Psoas muscle (tissue), 8 donors: ENCODE measurements around the gene MED29. TPM values are rescaled to one million over a fixed set of nuclear protein-coding genes. Genes with fewer than 3 reads are reported as not detected.

Experiments
- ATAC-seq, 4 donors: fragments of 200-7000 bp; cut with Tn5 transposase; one replicate each; pipeline ENCODE4 v1.9.1; 2020; ENCODE audit warnings: moderate library complexity in 3 of 4, mild to moderate bottlenecking in 2 of 4
- DNase-seq, 2 donors: peaks; one replicate each; pipeline ENCODE4 v3.0.0-alpha.2; 2020
- H3K27ac ChIP-seq: fragments of 200-600 bp; one replicate; pipeline ENCODE4 v1.8.0; 2022
- H3K27me3 ChIP-seq, 3 donors: fragments of 200-600 bp in 1 of 3; one replicate each; pipeline versions ENCODE4 v1.6.1 to v1.8.0; 2013 to 2022; ENCODE audit warnings: low read length in 2 of 3, mild to moderate bottlenecking in 2 of 3, moderate library complexity in 1 of 3; ENCODE audit not compliant: insufficient read depth in 3 of 3
- H3K36me3 ChIP-seq, 2 donors: fragments of 200-600 bp in 1 of 2; one replicate each; pipeline versions ENCODE4 v1.6.1 to v1.8.0; 2013 to 2022; ENCODE audit warnings: low read depth in 1 of 2, mild to moderate bottlenecking in 1 of 2, moderate library complexity in 1 of 2; ENCODE audit not compliant: insufficient read depth in 1 of 2
- H3K4me1 ChIP-seq: fragments of 200-600 bp; one replicate; pipeline ENCODE4 v1.8.0; 2022
- H3K4me3 ChIP-seq: fragments of 200-600 bp; one replicate; pipeline ENCODE4 v1.8.0; 2022; ENCODE audit warnings: mild to moderate bottlenecking
- H3K9me3 ChIP-seq: fragments of 200-600 bp; one replicate; pipeline ENCODE4 v1.8.0; 2022
- WGBS, 3 donors: extraction: QIAGEN DNeasy Blood & Tissue Kit; methylation state at CpG; one replicate each; pipeline versions ENCODE4 v1.1.6 to v1.1.7; 2013; 5-methylcytosine and 5-hydroxymethylcytosine counted together
- intact Hi-C, 2 donors: fragments of 100-400 bp; cut with DNase I; formaldehyde crosslinking; loops; one replicate each; pipeline versions ENCODE4 v1.11.0 to v1.14.2; 2022
- polyA plus RNA-seq, 3 donors: library from polyadenylated mRNA; stranded (reverse); fragments of 200-250 nt; gene quantifications; one replicate each; pipeline ENCODE4 v1.2.3, GENCODE V29; 2013
- total RNA-seq, 4 donors: library from RNA; stranded (reverse); fragmentation: NEBNext Ultra II Directional in 2 of 4; extraction: Animal tissue kit (Norgen Biotek cat#: 25700) in 2 of 4; gene quantifications; one replicate each; pipeline versions ENCODE4 v1.2.1 to v1.2.4, GENCODE V29; 2021 to 2023
- TF ChIP-seq, protein P1 (sequence below): fragments of 200-600 bp; IDR thresholded peaks from one replicate; pipeline ENCODE4 v1.8.0; 2022; ENCODE audit warnings: antibody characterized with exemption
- donor health status: healthy with polysubstance abuse.
- donor health status: DM: no; HTN: no; CAD: no; lungs with moderate emphysema.
- donor health status: Bipolar disorder and iron deficiency.
- donor health status: healthy.
- donor health status: DM: yes; HTN: yes; CAD: no.
- donor health status: DM: no; HTN: no; CAD: no.
- donor health status: DM: no; HTN: no; CAD: no.
- donor health status: DM: yes; HTN: yes; CAD: no.

Gene MED29
- total and polyA plus RNA-seq, 7 donors, result 25.0 to 51.7 (median 29.8) TPM

DNA sequence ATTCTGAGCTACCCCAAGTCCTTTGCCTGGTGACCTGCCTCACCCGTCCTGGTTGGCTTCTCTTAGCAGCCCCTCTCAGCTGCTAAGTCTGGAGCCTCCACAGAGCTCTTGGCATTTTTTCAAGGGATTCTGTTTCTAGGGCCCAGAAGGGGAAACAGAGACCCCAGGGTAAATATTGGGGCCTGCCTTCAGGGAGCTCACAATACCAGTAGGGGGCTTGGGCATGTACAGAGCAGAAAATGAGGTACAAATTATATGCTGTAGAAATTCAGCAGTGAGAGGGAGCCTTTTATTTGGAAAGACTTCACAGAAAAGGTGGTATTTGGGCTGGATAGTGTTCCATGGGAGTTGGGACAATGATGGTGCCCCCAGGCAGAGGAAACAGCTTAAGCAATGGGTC lies 45.2 kb upstream of the MED29 start:
- intact Hi-C loops, result loop anchor here (10.0 kb wide), 2 partner anchors 89 to 189 kb away; partner anchors contain the start of genes EID2B (in 1 of the 2) and RPS16 (in 1 of the 2)
- WGBS, 3 donors, result 32 to 46% (median 33%) methylated on average over 1 of the region's 1 CpG
- DNase-seq, result no peak
- H3K4me1 ChIP-seq, result peaks cover 48% of the 10 kb centered on the region
- no peaks in the 10 kb centered on the region for H3K9me3 ChIP-seq
- H3K36me3 ChIP-seq, result peaks cover 9 to 50% of the 10 kb centered on the region in 2 donors
- H3K4me3 ChIP-seq, result no peak overlapping the region
- no peak for ATAC-seq
- TF ChIP-seq, protein P1, sequence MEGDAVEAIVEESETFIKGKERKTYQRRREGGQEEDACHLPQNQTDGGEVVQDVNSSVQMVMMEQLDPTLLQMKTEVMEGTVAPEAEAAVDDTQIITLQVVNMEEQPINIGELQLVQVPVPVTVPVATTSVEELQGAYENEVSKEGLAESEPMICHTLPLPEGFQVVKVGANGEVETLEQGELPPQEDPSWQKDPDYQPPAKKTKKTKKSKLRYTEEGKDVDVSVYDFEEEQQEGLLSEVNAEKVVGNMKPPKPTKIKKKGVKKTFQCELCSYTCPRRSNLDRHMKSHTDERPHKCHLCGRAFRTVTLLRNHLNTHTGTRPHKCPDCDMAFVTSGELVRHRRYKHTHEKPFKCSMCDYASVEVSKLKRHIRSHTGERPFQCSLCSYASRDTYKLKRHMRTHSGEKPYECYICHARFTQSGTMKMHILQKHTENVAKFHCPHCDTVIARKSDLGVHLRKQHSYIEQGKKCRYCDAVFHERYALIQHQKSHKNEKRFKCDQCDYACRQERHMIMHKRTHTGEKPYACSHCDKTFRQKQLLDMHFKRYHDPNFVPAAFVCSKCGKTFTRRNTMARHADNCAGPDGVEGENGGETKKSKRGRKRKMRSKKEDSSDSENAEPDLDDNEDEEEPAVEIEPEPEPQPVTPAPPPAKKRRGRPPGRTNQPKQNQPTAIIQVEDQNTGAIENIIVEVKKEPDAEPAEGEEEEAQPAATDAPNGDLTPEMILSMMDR, result no peak
- peak overlapping the region; percentile 27 for H3K27ac ChIP-seq
- H3K27me3 ChIP-seq, result no peaks in the 10 kb centered on the region

DNA sequence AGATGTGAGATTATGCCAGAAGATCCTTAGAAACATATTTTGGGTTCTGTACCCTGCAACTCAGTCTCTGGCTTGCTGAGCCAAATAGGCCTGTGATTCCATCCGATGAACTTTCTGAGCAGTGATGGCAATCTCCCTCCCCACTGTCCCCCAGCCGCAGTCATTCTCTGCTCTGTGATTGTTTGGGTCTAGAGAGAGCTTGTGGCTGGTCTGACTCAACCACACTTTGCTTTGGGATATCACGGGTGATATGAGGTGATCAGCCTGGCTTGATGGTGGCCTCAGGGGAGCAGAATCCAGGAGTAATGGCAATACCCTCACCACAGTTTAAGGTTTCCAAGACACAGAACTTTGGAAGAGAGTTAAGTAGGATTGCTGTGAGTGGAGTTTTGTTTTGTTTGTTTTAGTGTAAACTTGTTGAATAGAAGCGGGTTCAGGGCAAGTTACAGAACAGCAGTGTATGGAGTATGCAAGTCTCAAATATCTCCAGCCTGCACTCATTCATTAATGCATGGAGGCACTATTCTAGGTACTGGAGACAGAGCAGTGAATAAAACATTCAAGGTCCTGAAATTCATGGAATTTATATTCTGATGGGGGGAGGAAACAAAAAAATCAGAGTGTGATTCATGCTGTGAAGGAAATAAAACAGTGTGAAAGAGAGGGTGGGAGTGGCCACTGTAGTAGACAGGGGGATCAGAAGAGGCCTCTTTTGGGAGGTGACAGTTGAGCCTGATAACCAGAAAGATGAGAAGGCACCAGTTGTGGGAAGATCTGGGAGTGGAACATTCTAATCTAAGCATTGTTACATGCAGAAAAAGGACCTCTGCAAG lies 43.6 kb upstream of the MED29 start:
- intact Hi-C loops, result loop anchor here (10.0 kb wide), 2 partner anchors 87 to 187 kb away; partner anchors contain the start of genes EID2B (in 1 of the 2) and RPS16 (in 1 of the 2)
- H3K36me3 ChIP-seq, result peaks cover 13 to 60% of the 10 kb centered on the region in 2 donors
- no peaks in the 10 kb centered on the region for H3K27me3 ChIP-seq
- peaks cover 63% of the 10 kb centered on the region for H3K4me1 ChIP-seq
- WGBS, 3 donors, result 80 to 91% (median 86%) methylated on average over 4 of the region's 4 CpGs
- TF ChIP-seq, protein P1, result no peak
- DNase-seq (no peak), ATAC-seq (no peak)
- no peaks in the 10 kb centered on the region for H3K9me3 ChIP-seq
- peak overlapping the region; percentile 58 for H3K27ac ChIP-seq
- no peak overlapping the region for H3K4me3 ChIP-seq

DNA sequence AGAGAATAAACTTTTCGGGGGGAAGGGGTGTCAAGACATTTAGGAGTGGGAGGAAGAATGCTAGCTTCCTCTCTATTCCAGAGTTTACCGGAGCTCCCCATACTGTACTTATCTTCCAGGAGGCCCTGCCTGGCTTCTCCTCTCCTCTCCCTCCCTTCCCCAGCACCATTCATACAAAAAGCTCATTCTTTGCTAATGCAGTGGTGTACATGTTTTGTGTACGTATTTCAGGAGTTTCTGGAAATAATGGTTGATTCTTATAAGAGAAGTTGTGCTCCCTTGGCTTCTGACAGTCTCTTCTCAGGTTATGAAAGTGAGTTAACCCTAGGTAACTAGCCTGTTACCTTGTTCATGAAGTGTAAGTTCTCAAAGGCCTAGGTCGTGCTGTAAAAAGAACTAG lies 41.9 kb upstream of the MED29 start:
- no peak overlapping the region for H3K4me3 ChIP-seq
- H3K9me3 ChIP-seq, result no peaks in the 10 kb centered on the region
- intact Hi-C loops, result loop anchor here (10.0 kb wide), 2 partner anchors 85 to 185 kb away; partner anchors contain the start of genes EID2B (in 1 of the 2) and RPS16 (in 1 of the 2)
- no peaks in the 10 kb centered on the region for H3K27me3 ChIP-seq
- H3K36me3 ChIP-seq, result peaks cover 13 to 78% of the 10 kb centered on the region in 2 donors
- no peak for ATAC-seq
- peaks cover 60% of the 10 kb centered on the region for H3K4me1 ChIP-seq
- peak overlapping the region; percentile 44 for H3K27ac ChIP-seq
- TF ChIP-seq, protein P1, result no peak
- WGBS, 3 donors, result 82 to 91% (median 90%) methylated on average over 4 of the region's 4 CpGs
- DNase-seq, result no peak

DNA sequence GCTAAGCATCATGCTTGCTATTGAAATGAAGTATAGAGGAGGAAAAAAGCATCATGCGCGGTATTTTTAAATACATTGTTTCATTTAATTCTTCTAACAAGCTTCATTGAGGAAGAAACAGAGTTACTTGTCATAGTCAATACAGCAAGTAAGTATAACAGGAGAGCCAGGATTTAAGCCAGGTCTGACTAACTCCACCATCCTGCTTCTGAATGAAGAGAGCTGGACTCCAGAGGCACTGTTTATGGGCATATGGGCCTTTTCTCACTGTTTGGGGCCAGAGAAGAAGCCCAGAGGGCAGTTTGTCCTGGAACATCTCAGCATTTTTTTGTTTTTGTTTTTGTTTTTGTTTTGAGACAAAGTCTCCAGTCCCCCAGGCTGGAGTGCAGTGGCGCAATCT lies 41.0 kb upstream of the MED29 start:
- Histone ChIP-seq H3K27ac (no peak overlapping the region), H3K9me3 (no peaks in the 10 kb centered on the region), H3K36me3 (peaks cover 13 to 87% of the 10 kb centered on the region in 2 donors), H3K27me3 (no peaks in the 10 kb centered on the region), H3K4me1 (peaks cover 52% of the 10 kb centered on the region), H3K4me3 (no peak overlapping the region)
- TF ChIP-seq, protein P1, result no peak
- WGBS, 3 donors, result 97 to 100% (median 100%) methylated on average over 3 of the region's 3 CpGs
- DNase-seq (no peak), ATAC-seq (no peak)
- intact Hi-C loops, result no loop called here
